Mesenchymal stem cell (in vitro differentiated cells and primary cell): ENCODE results near the gene SLC18B1.

Experiments used
- DNase-seq: peaks from one replicate; pipeline ENCODE4 v3.0.0-alpha.2; 2013
- H2AFZ ChIP-seq: one replicate; pipeline ENCODE4 v1.6.1; 2013; ENCODE audit warnings: low read depth, mild to moderate bottlenecking, control low read depth, inconsistent platforms, low read length, moderate library complexity
- H2AK5ac ChIP-seq: 2 replicates; pipeline ENCODE4 v1.6.1; 2013; ENCODE audit warnings: low read length, moderate library complexity, mild to moderate bottlenecking, inconsistent platforms; ENCODE audit not compliant: severe bottlenecking
- H2BK120ac ChIP-seq: one replicate; pipeline ENCODE4 v1.6.1; 2013; ENCODE audit warnings: low read depth, mild to moderate bottlenecking, inconsistent platforms, low read length, moderate library complexity
- H2BK12ac ChIP-seq, 2 experiments: one replicate each; pipeline ENCODE4 v1.6.1; 2013; ENCODE audit warnings: inconsistent platforms in 2 of 2, low read length in 2 of 2, mild to moderate bottlenecking in 2 of 2, moderate library complexity in 2 of 2, control low read depth in 1 of 2
- H2BK15ac ChIP-seq: one replicate; pipeline ENCODE4 v1.6.1; 2013; ENCODE audit warnings: mild to moderate bottlenecking, low read depth, inconsistent platforms; ENCODE audit not compliant: poor library complexity, severe bottlenecking
- H2BK5ac ChIP-seq: 2 replicates; pipeline ENCODE4 v1.6.1; 2013; ENCODE audit warnings: low read depth, mild to moderate bottlenecking, low read length, control low read depth, inconsistent platforms; ENCODE audit not compliant: poor library complexity, severe bottlenecking
- H3K14ac ChIP-seq, 2 experiments: one replicate each; pipeline ENCODE4 v1.6.1; 2013; ENCODE audit warnings: inconsistent platforms in 2 of 2, low read length in 2 of 2, control low read depth in 1 of 2, mild to moderate bottlenecking in 1 of 2, moderate library complexity in 1 of 2
- H3K18ac ChIP-seq, 2 experiments: one replicate each; pipeline ENCODE4 v1.6.1; 2013; ENCODE audit warnings: inconsistent platforms in 2 of 2, low read length in 2 of 2, control low read depth in 1 of 2, low read depth in 1 of 2, mild to moderate bottlenecking in 1 of 2
- H3K23ac ChIP-seq, 2 experiments: one replicate each; pipeline ENCODE4 v1.6.1; 2013; ENCODE audit warnings: inconsistent platforms in 2 of 2, low read length in 2 of 2, mild to moderate bottlenecking in 2 of 2, moderate library complexity in 2 of 2, control low read depth in 1 of 2
- H3K27ac ChIP-seq: 2 replicates; pipeline ENCODE4 v1.5.1; 2013; ENCODE audit warnings: mild to moderate bottlenecking, moderate library complexity, low read length, control low read depth, inconsistent platforms; ENCODE audit not compliant: poor library complexity, severe bottlenecking
- H3K27me3 ChIP-seq, 2 experiments: 2 replicates each; pipeline versions ENCODE4 v1.6.1 to v1.7.0; 2013; ENCODE audit warnings: low read length in 2 of 2, mild to moderate bottlenecking in 2 of 2, moderate library complexity in 2 of 2, control low read depth in 1 of 2, inconsistent platforms in 1 of 2; ENCODE audit not compliant: control insufficient read depth in 1 of 2, insufficient read depth in 1 of 2
- H3K36me3 ChIP-seq, 2 experiments: 2 replicates each; pipeline versions ENCODE4 v1.6.1 to v1.7.0; 2013; ENCODE audit warnings: low read length in 2 of 2, control low read depth in 1 of 2, inconsistent platforms in 1 of 2, low read depth in 1 of 2, mild to moderate bottlenecking in 1 of 2; ENCODE audit not compliant: insufficient read depth in 2 of 2, control insufficient read depth in 1 of 2
- H3K4ac ChIP-seq, 2 experiments: one replicate each; pipeline ENCODE4 v1.6.1; 2013; ENCODE audit warnings: inconsistent platforms in 2 of 2, low read length in 2 of 2, mild to moderate bottlenecking in 2 of 2, moderate library complexity in 2 of 2, control low read depth in 1 of 2, low read depth in 1 of 2
- H3K4me1 ChIP-seq: 2 replicates; pipeline ENCODE4 v1.6.1; 2013; ENCODE audit warnings: low read depth, low read length, control low read depth; ENCODE audit not compliant: control insufficient read depth, insufficient read depth
- H3K4me2 ChIP-seq: 2 replicates; pipeline ENCODE4 v1.6.1; 2013; ENCODE audit warnings: low read length, mild to moderate bottlenecking, inconsistent platforms; ENCODE audit not compliant: poor library complexity, severe bottlenecking
- H3K4me3 ChIP-seq, 2 experiments: 2 replicates each; pipeline versions ENCODE4 v1.5.1 to v1.7.0; 2013; ENCODE audit warnings: low read length in 2 of 2, mild to moderate bottlenecking in 2 of 2, control low read depth in 1 of 2, low read depth in 1 of 2; ENCODE audit not compliant: insufficient read depth in 1 of 2
- H3K79me1 ChIP-seq: replicated peaks from 2 replicates; pipeline ENCODE4 v1.6.1; 2013; ENCODE audit warnings: mild to moderate bottlenecking, control low read depth, low read length, inconsistent platforms; ENCODE audit not compliant: poor library complexity, severe bottlenecking
- H3K9ac ChIP-seq: 2 replicates; pipeline ENCODE4 v1.7.0; 2013; ENCODE audit warnings: mild to moderate bottlenecking, low read length, moderate library complexity
- H3K9me3 ChIP-seq: 2 replicates; pipeline ENCODE4 v1.7.0; 2013; ENCODE audit warnings: mild to moderate bottlenecking, low read length; ENCODE audit not compliant: control insufficient read depth
- H4K8ac ChIP-seq: one replicate; pipeline ENCODE4 v1.6.1; 2013; ENCODE audit warnings: inconsistent platforms, mild to moderate bottlenecking, low read length, moderate library complexity
- H4K91ac ChIP-seq: one replicate; pipeline ENCODE4 v1.6.1; 2013; ENCODE audit warnings: mild to moderate bottlenecking, low read length, inconsistent platforms
- WGBS: methylation state at CpG from one replicate; pipeline ENCODE4 v1.1.7; 2013; ENCODE audit warnings: mixed read lengths; 5-methylcytosine and 5-hydroxymethylcytosine counted together

The SLC18B1 gene

DNA sequence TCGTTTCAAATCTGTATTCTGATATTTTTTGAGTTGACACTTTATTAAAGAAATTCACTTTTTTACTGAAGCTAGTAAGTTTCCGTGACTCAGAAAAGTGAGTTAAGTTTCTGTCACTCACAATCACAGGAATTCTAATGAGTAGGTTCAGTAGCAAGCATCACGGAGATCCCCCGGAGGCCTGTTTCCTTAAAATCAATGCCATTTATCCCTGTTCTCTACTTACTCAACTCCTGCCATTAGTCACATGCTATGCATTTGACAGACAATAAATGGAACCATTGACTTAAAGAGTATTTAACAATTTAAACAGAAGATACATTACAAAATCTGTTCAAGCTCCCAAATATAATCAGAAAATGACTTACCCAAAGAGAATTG lies 9.1 kb downstream of the SLC18B1 start:
- Histone ChIP-seq H2BK5ac (no peak overlapping the region), H3K4me2 (no peak overlapping the region), H2AFZ (no peak overlapping the region), H2BK15ac (no peak overlapping the region), H2BK12ac (no peak overlapping the region), H3K23ac (no peak overlapping the region), H3K4ac (no peak overlapping the region), H4K8ac (no peak overlapping the region), H3K18ac (no peak overlapping the region), H3K27ac (no peak overlapping the region), H3K27me3 (no peaks in the 10 kb centered on the region), H3K79me1 (no peaks in the 10 kb centered on the region), H2AK5ac (no peak overlapping the region), H3K9me3 (no peaks in the 10 kb centered on the region), H3K14ac (no peak overlapping the region), H3K36me3 (peaks cover 0 to 25% of the 10 kb centered on the region in 2 experiments), H3K4me3 (no peak overlapping the region), H3K9ac (no peak overlapping the region), H3K4me1 (no peaks in the 10 kb centered on the region), H4K91ac (no peak overlapping the region), H2BK120ac (no peak overlapping the region)
- 90% methylated on average over 3 of the region's 4 CpGs for WGBS
- DNase-seq = no peak

GRCh38 chr6:132788658-132789395 lies 9.6 kb downstream of the SLC18B1 start:
- Histone ChIP-seq H3K4me2 (no peak overlapping the region), H4K8ac (no peak overlapping the region), H3K79me1 (no peaks in the 10 kb centered on the region), H2AK5ac (no peak overlapping the region), H2BK5ac (no peak overlapping the region), H2BK15ac (no peak overlapping the region), H2AFZ (no peak overlapping the region), H3K36me3 (peaks cover 0 to 25% of the 10 kb centered on the region in 2 experiments), H3K4me1 (no peaks in the 10 kb centered on the region), H4K91ac (no peak overlapping the region), H3K4ac (no peak overlapping the region), H2BK12ac (no peak overlapping the region), H3K9me3 (no peaks in the 10 kb centered on the region), H3K23ac (no peak overlapping the region), H3K27me3 (no peaks in the 10 kb centered on the region), H3K27ac (no peak overlapping the region), H3K14ac (no peak overlapping the region), H3K4me3 (no peak overlapping the region), H3K9ac (no peak overlapping the region), H2BK120ac (no peak overlapping the region), H3K18ac (no peak overlapping the region)
- no peak for DNase-seq
- WGBS = 95% methylated on average over 6 of the region's 6 CpGs

GRCh38 chr6:132785936-132786335 lies 12.5 kb downstream of the SLC18B1 start:
- Histone ChIP-seq H2BK120ac (no peak overlapping the region), H4K8ac (no peak overlapping the region), H2AK5ac (no peak overlapping the region), H3K36me3 (peaks cover 0 to 20% of the 10 kb centered on the region in 2 experiments), H3K9me3 (no peaks in the 10 kb centered on the region), H2BK15ac (no peak overlapping the region), H2BK5ac (no peak overlapping the region), H3K27me3 (no peaks in the 10 kb centered on the region), H4K91ac (no peak overlapping the region), H3K4me3 (no peak overlapping the region), H2BK12ac (no peak overlapping the region), H3K14ac (no peak overlapping the region), H3K23ac (no peak overlapping the region), H3K4me1 (no peaks in the 10 kb centered on the region), H3K4ac (no peak overlapping the region), H3K27ac (no peak overlapping the region), H3K9ac (no peak overlapping the region), H2AFZ (no peak overlapping the region), H3K18ac (no peak overlapping the region), H3K79me1 (no peaks in the 10 kb centered on the region), H3K4me2 (no peak overlapping the region)
- 98% methylated on average over 5 of the region's 7 CpGs for WGBS
- no peak for DNase-seq

DNA sequence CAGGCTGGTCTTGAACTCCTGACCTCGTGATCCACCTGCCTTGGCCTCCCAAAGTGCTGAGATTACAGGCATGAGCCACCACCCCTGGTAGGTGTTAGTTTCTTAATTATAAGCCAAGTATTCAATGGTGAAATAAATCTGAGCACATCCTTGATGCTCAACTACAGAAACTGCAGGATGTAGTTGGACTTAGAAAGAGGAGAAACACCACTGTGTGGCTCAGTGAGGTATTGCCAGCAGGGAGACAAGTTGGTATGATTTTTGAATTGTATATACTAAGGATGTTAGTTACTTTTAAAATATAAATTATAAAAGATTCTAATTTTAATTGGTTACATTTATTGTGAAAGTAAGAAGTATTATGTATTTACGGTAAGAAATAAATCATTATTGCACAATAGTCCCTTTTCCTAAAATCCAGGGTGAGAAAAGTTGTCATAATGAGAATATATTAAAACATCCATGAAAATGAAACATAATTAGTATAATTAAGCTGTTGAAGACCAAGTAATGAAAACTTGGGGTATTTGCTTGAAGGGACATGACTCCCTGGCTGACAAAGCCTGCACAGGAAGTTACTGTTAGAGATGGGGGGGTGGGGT lies 17.6 kb downstream of the SLC18B1 start:
- H3K9ac ChIP-seq = no peak overlapping the region
- H3K27me3 ChIP-seq = no peaks in the 10 kb centered on the region
- H4K91ac ChIP-seq = no peak overlapping the region
- WGBS = 100% methylated on average over 1 of the region's 2 CpGs
- no peaks in the 10 kb centered on the region for H3K79me1 ChIP-seq
- DNase-seq = peak; percentile 41
- no peak overlapping the region for H2BK12ac ChIP-seq
- no peak overlapping the region for H2BK5ac ChIP-seq
- H3K27ac ChIP-seq = no peak overlapping the region
- H2AFZ ChIP-seq = no peak overlapping the region
- no peak overlapping the region for H3K18ac ChIP-seq
- no peak overlapping the region for H3K23ac ChIP-seq
- no peaks in the 10 kb centered on the region for H3K9me3 ChIP-seq
- no peak overlapping the region for H2BK120ac ChIP-seq
- H3K4me3 ChIP-seq = no peak overlapping the region
- H2AK5ac ChIP-seq = no peak overlapping the region
- no peaks in the 10 kb centered on the region for H3K4me1 ChIP-seq
- peaks cover 4 to 6% of the 10 kb centered on the region in 2 experiments for H3K36me3 ChIP-seq
- H2BK15ac ChIP-seq = no peak overlapping the region
- H3K14ac ChIP-seq = no peak overlapping the region
- H4K8ac ChIP-seq = no peak overlapping the region
- H3K4ac ChIP-seq = no peak overlapping the region
- no peak overlapping the region for H3K4me2 ChIP-seq
